HL-60 (cell line): ENCODE data around the gene NCMAP.

ENCODE experiments used
- DNase-seq, 2 experiments: peaks; one replicate each; pipeline ENCODE4 v3.0.0-alpha.2; 2010 to 2020; ENCODE audit warnings: low read depth in 1 of 2, low spot score in 1 of 2
- H3K27ac ChIP-seq: fragments of 250-450 bp; sonication (Bioruptor Pico); replicated peaks from 2 replicates; pipeline ENCODE4 v1.5.1; 2020; ENCODE audit warnings: mild to moderate bottlenecking, moderate library complexity
- H3K27me3 ChIP-seq: fragments of 250-450 bp; sonication (Bioruptor Pico); 2 replicates; pipeline ENCODE4 v1.5.1; 2021; ENCODE audit warnings: mild to moderate bottlenecking, moderate library complexity; ENCODE audit not compliant: insufficient read depth, poor library complexity, severe bottlenecking
- H3K4me3 ChIP-seq: replicated peaks from 2 replicates; pipeline ENCODE4 v1.5.1; 2011; ENCODE audit warnings: mild to moderate bottlenecking, control low read depth, low read length; ENCODE audit not compliant: insufficient read depth
- GABPA ChIP-seq: IDR thresholded peaks from 2 replicates; pipeline ENCODE4 v1.6.1; 2012; ENCODE audit warnings: low read depth
- POLR2AphosphoS5 ChIP-seq: IDR thresholded peaks from 2 replicates; pipeline ENCODE4 v1.6.1; 2012; ENCODE audit warnings: low read depth
- SPI1 ChIP-seq: IDR thresholded peaks from 2 replicates; pipeline ENCODE4 v1.6.1; 2012; ENCODE audit warnings: low read depth, mild to moderate bottlenecking, borderline replicate concordance
- TF ChIP-seq, protein P1 (sequence below): IDR thresholded peaks from one replicate; pipeline ENCODE4 v1.5.1; 2011; ENCODE audit warnings: low read length, control low read depth, inconsistent platforms; ENCODE audit not compliant: insufficient read depth
- TF ChIP-seq, protein P2 (sequence below): IDR thresholded peaks from 2 replicates; pipeline ENCODE4 v1.6.1; 2012; ENCODE audit warnings: low read depth; ENCODE audit not compliant: insufficient replicate concordance

Gene NCMAP

DNA sequence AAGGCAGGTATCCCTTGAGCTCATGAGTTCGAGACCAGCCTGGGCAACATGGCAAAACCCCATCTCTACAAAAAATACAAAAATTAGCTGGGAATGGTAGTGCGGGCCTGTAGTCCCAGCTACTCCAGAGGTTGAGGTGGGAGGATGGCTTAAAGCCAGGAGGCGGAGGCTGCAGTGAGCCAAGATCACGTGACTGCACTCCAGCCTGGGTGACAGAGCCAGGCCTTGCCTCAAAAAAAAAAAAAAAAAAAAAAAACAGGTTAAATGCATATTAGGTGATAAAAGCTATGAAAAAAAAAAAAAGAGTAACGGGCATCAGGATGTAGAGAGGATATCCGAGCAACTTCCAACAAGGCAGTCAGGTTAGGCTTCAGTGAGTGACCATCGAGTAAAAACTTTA is 84.4 kb downstream of the NCMAP start:
- no peaks in the 10 kb centered on the region for H3K27me3 ChIP-seq
- no peak for TF ChIP-seq POLR2AphosphoS5
- TF ChIP-seq SPI1, result no peak
- no peak for TF ChIP-seq GABPA
- TF ChIP-seq, protein P1, sequence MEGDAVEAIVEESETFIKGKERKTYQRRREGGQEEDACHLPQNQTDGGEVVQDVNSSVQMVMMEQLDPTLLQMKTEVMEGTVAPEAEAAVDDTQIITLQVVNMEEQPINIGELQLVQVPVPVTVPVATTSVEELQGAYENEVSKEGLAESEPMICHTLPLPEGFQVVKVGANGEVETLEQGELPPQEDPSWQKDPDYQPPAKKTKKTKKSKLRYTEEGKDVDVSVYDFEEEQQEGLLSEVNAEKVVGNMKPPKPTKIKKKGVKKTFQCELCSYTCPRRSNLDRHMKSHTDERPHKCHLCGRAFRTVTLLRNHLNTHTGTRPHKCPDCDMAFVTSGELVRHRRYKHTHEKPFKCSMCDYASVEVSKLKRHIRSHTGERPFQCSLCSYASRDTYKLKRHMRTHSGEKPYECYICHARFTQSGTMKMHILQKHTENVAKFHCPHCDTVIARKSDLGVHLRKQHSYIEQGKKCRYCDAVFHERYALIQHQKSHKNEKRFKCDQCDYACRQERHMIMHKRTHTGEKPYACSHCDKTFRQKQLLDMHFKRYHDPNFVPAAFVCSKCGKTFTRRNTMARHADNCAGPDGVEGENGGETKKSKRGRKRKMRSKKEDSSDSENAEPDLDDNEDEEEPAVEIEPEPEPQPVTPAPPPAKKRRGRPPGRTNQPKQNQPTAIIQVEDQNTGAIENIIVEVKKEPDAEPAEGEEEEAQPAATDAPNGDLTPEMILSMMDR, result no peak
- TF ChIP-seq, protein P2, sequence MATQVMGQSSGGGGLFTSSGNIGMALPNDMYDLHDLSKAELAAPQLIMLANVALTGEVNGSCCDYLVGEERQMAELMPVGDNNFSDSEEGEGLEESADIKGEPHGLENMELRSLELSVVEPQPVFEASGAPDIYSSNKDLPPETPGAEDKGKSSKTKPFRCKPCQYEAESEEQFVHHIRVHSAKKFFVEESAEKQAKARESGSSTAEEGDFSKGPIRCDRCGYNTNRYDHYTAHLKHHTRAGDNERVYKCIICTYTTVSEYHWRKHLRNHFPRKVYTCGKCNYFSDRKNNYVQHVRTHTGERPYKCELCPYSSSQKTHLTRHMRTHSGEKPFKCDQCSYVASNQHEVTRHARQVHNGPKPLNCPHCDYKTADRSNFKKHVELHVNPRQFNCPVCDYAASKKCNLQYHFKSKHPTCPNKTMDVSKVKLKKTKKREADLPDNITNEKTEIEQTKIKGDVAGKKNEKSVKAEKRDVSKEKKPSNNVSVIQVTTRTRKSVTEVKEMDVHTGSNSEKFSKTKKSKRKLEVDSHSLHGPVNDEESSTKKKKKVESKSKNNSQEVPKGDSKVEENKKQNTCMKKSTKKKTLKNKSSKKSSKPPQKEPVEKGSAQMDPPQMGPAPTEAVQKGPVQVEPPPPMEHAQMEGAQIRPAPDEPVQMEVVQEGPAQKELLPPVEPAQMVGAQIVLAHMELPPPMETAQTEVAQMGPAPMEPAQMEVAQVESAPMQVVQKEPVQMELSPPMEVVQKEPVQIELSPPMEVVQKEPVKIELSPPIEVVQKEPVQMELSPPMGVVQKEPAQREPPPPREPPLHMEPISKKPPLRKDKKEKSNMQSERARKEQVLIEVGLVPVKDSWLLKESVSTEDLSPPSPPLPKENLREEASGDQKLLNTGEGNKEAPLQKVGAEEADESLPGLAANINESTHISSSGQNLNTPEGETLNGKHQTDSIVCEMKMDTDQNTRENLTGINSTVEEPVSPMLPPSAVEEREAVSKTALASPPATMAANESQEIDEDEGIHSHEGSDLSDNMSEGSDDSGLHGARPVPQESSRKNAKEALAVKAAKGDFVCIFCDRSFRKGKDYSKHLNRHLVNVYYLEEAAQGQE, result no peak
- no peak overlapping the region for H3K27ac ChIP-seq
- DNase-seq, result no peak
- no peak overlapping the region for H3K4me3 ChIP-seq

DNA sequence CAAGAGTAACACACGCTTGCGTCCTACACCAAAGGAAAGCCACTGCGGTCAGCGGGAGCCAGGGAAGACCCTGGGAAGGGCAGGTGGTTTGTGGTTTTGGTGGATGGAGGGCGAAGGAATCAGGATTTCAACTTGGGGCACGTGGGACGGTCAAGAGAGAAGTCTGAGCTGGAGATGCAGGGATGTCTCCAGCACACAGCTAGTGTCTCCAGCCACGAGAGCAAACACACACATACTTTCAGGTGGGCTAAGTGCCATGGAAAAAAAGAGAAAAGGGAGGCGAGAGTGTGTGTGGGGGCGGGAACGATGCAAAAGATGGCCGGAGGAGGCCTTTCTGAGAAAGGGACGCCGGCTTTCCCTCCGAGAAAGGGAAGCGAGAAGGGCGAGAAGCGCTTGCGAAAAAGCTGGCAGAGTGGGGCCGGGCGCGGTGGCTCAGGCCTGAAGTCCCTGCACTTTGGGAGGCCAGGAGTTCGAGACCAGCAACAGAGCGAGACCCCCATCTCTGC is 85.8 kb downstream of the NCMAP start:
- TF ChIP-seq, protein P2, result no peak
- TF ChIP-seq SPI1, result no peak
- DNase-seq, result peak; percentile 58 to 62

GRCh38 chr1:24642481-24643362 is 86.8 kb downstream of the NCMAP start, which contains the start of gene SRRM1:
SRRM1 (plus strand) TSS chr1:24643302; CDS start chr1:24643327, 25 bp downstream.
- H3K27me3 ChIP-seq, result no peaks in the 10 kb centered on the region
- peak within 1 kb of the TSS; percentile 94 for H3K27ac ChIP-seq
- peak; percentile 100 for DNase-seq
- peak within 1 kb of the TSS; percentile 89 for H3K4me3 ChIP-seq
- TF ChIP-seq POLR2AphosphoS5 (peak; percentile 94), SPI1 (peak; percentile 34; the same call in 1 of the 2 replicates), GABPA (no peak)
- TF ChIP-seq, protein P1, result no peak
- TF ChIP-seq, protein P2, result no peak

More for the DNA sequence above, 85.8 kb downstream of the NCMAP start:
- Histone ChIP-seq H3K27me3 (no peaks in the 10 kb centered on the region), H3K27ac (peak overlapping the region; percentile 87), H3K4me3 (peak overlapping the region; percentile 76)
